ENCODE measurements around the gene SYNDIG1L.

GRCh38 chr14:74465335-74465734, 39.3 kb upstream of the SYNDIG1L start:
- TF ChIP-seq CTCF (IDR thresholded peaks at IDR 0.05) (no peak), GABPB1 (CRISPR knock-in tag; IDR thresholded peaks at IDR 0.05) (no peak), ZNF317 (CRISPR knock-in tag; IDR thresholded peaks at IDR 0.05; ENCODE audit: borderline replicate concordance, low read depth) (no peak), ZNF512 (CRISPR knock-in tag; IDR thresholded peaks at IDR 0.05; ENCODE audit: borderline replicate concordance) (no peak), USF1 (CRISPR knock-in tag; IDR thresholded peaks at IDR 0.05) (no peak), ATF1 (CRISPR knock-in tag; IDR thresholded peaks at IDR 0.05) (no peak), E2F1 (CRISPR knock-in tag; IDR thresholded peaks at IDR 0.05) (no peak), TP53 (CRISPR knock-in tag; IDR thresholded peaks at IDR 0.05) (no peak), ZNF425 (CRISPR knock-in tag; conservative IDR thresholded peaks at IDR 0.05) (no peak), GRHL2 (CRISPR knock-in tag; IDR thresholded peaks at IDR 0.05; ENCODE audit: insufficient replicate concordance, severe bottlenecking) (no peak), TCF7 (CRISPR knock-in tag; IDR thresholded peaks at IDR 0.05; ENCODE audit: low read depth) (no peak)
- TF ChIP-seq, protein P1, sequence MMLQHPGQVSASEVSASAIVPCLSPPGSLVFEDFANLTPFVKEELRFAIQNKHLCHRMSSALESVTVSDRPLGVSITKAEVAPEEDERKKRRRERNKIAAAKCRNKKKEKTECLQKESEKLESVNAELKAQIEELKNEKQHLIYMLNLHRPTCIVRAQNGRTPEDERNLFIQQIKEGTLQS (CRISPR knock-in tag; conservative IDR thresholded peaks at IDR 0.05) = no peak
- TF ChIP-seq, protein P2, sequence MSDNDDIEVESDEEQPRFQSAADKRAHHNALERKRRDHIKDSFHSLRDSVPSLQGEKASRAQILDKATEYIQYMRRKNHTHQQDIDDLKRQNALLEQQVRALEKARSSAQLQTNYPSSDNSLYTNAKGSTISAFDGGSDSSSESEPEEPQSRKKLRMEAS (CRISPR knock-in tag; IDR thresholded peaks at IDR 0.05) = no peak
